Lower leg skin (tissue), 3 donors: Measurements from ENCODE around the gene SSTR4.

Experiments used
- POLR2A ChIP-seq, 2 donors: fragments of 450-650 bp; IDR thresholded peaks; one replicate each; pipeline ENCODE4 v1.6.1; 2016 to 2017; ENCODE audit warnings: antibody characterized with exemption in 2 of 2, mild to moderate bottlenecking in 1 of 2, moderate library complexity in 1 of 2
- TF ChIP-seq, protein P1 (sequence below), 3 donors: fragments of 450-650 bp; IDR thresholded peaks; one replicate each; pipeline ENCODE4 v1.5.1; 2016; ENCODE audit warnings: antibody characterized with exemption in 3 of 3, mild to moderate bottlenecking in 3 of 3, moderate library complexity in 2 of 3

DNA sequence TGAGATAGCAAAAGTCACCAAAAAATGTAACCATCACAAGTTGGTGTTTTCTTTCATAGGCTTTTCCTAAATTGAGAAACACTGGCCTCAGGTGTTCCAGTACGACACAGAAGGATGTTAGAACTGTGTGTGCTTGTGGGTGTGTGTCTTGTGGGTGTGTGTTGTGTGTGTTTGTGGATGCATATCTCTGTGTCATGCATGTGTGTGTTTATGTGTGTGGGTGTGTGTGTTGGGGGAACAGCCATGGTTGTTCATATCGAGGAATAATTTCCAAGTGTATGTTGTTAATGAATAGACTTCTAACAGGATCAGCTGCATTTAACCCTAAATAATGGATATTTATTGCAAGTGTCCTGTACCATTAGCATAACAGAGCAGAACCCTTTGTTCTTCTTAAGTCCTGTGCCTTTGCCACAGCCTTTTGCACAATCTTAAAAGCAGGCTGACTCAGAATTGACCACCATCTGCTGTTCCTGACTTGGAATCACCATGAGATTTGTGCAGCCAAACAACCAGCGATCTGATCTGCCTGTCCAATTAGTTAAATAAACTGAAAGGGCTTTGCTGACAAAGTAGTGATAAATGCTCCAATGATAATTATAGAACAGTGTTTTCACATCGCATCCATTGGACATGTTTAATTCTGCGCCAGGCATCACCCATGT lies 43.4 kb downstream of the SSTR4 start:
- TF ChIP-seq, protein P1, sequence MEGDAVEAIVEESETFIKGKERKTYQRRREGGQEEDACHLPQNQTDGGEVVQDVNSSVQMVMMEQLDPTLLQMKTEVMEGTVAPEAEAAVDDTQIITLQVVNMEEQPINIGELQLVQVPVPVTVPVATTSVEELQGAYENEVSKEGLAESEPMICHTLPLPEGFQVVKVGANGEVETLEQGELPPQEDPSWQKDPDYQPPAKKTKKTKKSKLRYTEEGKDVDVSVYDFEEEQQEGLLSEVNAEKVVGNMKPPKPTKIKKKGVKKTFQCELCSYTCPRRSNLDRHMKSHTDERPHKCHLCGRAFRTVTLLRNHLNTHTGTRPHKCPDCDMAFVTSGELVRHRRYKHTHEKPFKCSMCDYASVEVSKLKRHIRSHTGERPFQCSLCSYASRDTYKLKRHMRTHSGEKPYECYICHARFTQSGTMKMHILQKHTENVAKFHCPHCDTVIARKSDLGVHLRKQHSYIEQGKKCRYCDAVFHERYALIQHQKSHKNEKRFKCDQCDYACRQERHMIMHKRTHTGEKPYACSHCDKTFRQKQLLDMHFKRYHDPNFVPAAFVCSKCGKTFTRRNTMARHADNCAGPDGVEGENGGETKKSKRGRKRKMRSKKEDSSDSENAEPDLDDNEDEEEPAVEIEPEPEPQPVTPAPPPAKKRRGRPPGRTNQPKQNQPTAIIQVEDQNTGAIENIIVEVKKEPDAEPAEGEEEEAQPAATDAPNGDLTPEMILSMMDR (IDR thresholded peaks at IDR 0.05) = no peak
- TF ChIP-seq POLR2A (IDR thresholded peaks at IDR 0.05) = no peak
